Mesenteric fat pad (tissue), 1 donor: ENCODE data around the gene IL19. TPM values are rescaled to one million over a fixed set of nuclear protein-coding genes. Genes with fewer than 3 reads are reported as not detected.
A peak's percentile ranks its signal among the peaks of the same experiment; 100 is the strongest.

ENCODE experiments used
- DNase-seq: peaks from one replicate; pipeline ENCODE4 v3.0.0-alpha.2; 2020; ENCODE audit warnings: low spot score
- long read RNA-seq: library from polyadenylated mRNA; unstranded; transcript quantifications from one replicate; pipeline ENCODE4 v2.0.0, GENCODE V29; 2020
- total RNA-seq: library from RNA; stranded (reverse); fragmentation: NEBNext Ultra II Directional; extraction: Animal tissue kit (Norgen Biotek cat#: 25700); gene quantifications from one replicate; pipeline ENCODE4 v1.2.1, GENCODE V29; 2021
- donor health status: DM: yes; HTN: yes; CAD: no.

Gene IL19
- total RNA-seq: not detected
- long read RNA-seq: 0 reads

DNA sequence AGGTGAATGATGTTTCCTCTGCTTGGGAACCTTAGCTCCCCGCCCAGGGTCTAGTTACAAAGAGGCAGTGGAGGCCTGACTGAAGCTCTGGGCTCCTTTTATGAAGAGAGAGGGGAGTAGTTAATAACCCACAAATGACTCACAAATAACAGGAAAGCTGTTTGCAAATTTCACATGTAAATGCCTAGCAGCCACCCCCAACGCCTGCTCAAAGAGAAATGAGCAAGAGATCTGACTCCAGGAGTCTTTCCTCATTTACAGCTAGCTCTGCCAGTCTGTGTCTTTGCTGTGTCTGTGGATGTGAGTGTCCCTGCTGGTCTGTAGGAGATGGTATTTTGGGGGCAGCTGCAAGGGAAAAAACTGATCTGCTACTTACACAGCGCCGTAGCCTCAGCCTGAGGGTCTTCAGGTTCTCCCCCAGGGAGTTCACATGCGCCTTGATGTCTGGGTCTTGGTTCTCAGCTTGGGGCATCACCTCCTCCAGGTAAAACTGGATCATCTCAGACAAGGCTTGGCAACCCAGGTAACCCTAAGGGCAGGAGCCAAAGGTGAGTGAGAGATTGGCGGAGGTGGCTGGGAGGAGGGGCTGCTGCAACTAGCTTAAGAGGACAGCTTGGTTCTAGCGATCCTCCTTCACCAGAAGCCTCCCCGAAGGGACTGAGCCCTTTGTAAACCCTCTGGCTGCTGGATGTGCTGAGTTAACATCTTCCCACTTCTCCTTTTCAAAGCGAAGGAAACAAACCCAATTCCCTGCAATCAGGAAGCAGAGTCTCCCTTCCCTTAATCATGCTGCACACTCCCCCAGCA is at the start of gene IL19:
TSS of gene IL19 (plus strand) at position 243 of the 807 bp plus-strand sequence. CDS start 65,890 bp downstream, outside the sequence.
- no peak for DNase-seq

GRCh38 chr1:206721454-206721853 is 49.1 kb upstream of the IL19 start:
- peak; percentile 75 for DNase-seq

DNA sequence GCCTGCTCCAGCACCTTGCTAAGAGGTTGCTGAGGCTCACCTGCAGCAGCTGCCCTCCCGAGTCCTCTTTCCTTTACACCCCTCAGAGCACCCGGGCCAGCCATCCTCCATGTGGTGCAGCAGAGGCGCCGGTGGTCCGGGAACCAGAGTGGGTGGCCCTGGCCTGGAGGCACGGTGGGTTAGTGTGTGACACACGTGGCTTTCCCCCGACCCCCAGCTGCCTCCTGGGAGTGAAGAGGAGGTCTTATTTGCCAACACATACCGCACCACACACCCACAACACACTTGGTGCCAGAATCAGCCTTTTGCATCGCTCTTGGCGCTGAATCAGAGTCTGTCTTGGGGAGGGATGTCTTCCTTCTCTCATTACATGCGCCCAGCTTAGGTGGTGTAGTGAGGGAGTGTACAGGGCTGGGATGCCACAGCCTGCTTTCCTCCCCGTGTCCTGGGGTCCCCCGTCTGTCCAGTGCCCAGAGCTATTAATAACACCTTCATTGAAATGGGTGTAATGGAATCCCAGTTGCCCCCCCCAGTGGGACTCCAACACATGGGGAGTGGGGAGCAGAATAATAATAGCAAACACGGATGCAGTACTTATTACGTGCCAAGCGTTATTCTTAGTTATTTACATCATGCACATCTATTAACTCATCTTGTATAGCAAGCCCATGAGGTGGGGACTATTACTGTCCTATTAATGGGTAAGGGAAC is 47.7 kb upstream of the IL19 start:
- peak; percentile 75 for DNase-seq

GRCh38 chr1:206723462-206723804 is 47.1 kb upstream of the IL19 start:
- DNase-seq: peak; percentile 86

- DNase-seq: peak; percentile 84
These were observed 46.6 kb upstream of the IL19 start for GRCh38 chr1:206723805-206724472.

DNA sequence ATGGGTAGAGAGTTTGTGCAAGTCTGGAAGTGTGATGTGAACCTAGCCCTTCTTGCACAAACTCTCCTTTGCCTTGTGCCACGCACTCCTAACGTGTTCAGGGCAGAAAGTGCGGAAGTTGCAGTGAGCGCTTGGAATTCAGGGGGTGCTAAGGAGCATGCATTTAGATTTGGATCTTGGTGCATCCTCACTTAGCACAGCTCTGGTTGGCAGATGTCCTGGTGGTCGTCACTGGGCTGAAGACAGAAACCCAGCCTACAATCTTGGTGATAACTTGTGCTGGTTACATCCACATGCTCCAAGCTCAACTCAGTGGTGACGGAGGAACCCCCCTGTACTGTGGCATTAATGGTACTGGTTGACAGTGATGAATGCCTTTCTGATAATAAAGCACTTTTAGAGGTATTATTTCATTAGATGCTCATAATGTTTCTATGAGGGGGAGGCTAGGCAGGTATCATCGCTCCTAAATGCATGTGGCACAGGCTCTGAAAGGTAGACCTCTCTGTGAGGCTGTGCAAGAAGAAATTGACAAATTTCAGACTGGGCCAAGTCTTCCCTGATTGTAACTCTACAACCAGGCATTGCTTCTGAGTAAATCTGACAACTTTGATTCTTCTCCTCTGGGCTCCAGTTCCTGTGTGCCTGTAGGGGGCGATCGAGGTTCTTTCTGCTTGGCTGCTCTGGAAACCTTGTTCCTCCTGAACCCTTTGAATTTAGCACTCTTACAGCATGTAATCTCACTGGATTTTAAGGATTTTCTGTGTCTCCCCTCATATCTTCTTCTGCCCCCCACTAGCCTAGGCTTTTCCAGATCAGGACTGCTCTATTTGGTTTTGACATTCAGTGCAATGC is 45.2 kb upstream of the IL19 start:
- peak; percentile 60 for DNase-seq

- peak; percentile 20 for DNase-seq
These were observed 42.4 kb upstream of the IL19 start for GRCh38 chr1:206727981-206728696.

GRCh38 chr1:206728697-206728987 is 41.9 kb upstream of the IL19 start:
- peak; percentile 82 for DNase-seq

- no peak for DNase-seq
These were observed 41.5 kb upstream of the IL19 start for GRCh38 chr1:206729050-206729449.

DNA sequence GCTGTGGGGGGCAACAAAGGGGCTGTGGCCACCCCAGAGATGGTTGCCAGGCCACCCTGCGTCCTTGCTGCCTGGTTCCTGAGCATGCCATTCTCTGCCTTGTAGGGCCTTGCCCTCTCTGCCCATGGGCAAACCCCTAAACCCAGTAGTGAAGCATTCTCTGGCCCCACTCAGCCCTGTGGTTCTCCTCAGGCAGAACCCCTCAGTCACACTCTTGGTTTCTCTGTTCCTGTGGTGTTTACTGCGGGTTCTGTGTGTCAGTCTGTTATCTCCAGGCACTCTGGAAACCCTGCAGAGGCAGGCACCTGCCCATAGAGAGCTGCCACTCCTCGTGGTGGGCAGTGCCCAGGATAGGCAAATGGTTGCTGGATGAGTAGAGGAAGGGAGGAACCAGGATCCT is 41.1 kb upstream of the IL19 start:
- DNase-seq: peak; percentile 51

GRCh38 chr1:206732508-206732907 is 38.1 kb upstream of the IL19 start:
- no peak for DNase-seq

DNA sequence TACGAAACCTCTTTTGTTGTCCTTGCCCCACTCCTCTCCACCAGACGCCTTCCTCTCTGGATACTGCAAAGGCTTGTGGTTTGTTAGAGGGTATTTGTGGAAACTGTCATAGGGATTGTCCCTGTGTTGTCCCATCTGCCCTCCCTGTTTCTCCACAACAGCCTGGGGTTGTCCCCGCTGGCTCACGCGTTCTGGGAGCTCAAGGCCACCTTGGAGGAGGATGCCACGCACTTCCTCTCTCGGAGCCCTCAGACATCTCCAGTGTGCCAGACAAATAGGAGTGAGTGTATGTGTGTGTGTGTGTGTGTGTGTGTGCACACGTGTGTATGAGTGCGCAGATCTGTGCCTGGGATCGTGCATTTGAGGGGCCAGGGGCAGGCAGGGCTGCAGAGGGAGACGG is 37.6 kb upstream of the IL19 start:
- no peak for DNase-seq

DNA sequence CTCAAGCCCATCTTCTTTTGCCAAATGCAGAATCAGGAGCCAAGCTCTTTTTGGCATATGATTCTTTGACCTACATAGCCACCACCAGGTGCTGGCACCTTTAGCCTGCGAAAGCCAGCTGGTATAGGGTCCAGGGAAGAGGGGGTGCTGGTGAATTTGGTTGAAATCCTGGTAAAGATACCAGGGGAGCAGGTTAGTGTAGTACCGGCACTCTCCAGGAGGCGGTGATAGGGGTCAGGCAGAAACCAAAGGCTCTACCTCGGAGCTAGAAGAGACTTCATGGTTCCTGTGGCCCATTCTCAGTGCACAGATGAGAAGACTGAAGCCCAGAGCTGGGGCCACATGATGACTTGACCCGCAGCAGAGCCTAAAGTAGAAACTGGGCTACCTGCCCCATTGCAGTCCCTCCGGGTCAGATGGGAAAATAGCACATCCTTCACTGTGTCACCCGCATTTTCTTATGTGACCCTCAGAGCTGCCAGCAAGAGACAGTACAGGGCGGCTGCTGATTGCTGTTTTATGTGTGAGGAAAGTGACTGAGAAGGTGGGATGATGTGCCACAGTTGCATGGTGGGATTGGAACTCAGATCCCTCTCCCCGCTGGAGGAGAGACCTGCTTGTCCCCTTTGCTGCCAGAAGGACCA is 36.0 kb upstream of the IL19 start:
- DNase-seq: peak; percentile 79

DNA sequence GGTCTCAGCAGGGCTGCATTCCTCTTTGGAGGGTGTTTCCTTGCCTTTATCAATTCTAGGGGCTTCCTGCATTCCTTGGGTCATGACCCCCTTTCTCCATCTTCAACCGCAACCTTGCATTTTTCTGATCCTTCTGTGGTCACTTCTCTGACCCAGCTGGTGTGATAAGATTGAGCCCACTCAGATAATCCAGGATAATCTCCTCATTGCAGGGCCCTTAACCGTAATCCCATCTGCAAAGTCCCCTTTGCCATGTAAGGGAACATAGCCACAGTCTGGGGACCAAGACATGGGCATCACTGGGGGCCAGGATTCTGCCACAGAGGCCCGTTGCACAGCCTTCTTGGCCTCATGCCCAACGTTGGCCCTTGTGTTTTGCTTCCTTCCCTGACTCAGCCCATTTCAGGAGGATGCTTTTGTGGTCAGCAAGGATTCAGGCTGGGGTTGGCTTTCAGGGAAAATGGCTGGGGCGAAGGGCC is 35.0 kb upstream of the IL19 start:
- DNase-seq: no peak

DNA sequence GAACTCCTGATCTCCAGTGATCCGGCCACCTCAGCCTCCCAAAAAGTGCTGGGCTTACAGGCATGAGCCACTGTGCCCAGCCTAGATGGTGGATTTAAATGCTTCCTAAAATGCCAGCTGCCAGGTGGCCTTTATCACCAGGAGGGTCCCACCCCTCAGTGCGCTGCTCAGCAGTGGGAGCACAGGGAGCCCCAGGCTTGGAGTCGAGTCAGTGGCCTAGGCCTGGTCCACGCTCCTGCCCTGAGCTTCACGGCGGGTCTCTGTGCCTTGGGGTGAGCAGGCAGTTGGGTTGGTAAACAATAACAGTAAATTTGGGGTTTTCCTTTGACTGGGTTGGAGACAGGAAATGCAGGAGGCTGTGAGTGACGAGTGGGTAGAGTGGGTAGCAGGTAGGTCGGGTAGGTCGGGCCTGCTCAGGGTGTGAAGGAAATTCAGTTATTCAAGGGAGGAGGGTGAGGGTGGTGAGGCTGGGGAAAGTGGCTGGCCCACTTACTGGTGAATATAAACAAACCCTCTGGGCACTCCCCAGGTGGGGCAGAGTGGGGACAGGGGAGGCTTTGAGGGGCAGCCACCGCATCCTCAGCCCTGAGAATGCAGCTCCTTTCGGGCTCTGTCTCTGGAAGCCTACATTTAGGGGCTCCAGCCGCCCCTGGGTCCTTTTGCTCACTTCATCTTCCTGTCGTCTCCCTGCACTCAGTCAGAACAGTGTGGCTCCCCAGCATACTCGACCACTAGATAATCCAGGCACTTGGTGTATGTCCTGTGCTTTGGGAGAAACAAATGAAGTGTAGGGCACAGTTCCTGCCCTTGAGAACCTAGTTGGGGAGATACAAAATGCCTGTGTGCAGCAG is 33.5 kb upstream of the IL19 start:
- no peak for DNase-seq

GRCh38 chr1:206737729-206738201 is 32.8 kb upstream of the IL19 start:
- DNase-seq: no peak

- no peak for DNase-seq
These were observed 31.9 kb upstream of the IL19 start for GRCh38 chr1:206738370-206739366.
